BJ (cell line): ENCODE results near the gene ECHDC3. TPM values are rescaled to one million over a fixed set of nuclear protein-coding genes. Genes with fewer than 3 reads are reported as not detected.

Experiments used
- CTCF ChIA-PET: fragments of 350-600 bp; formaldehyde crosslinking; extraction: SDS; loops from one replicate; lab custom pipeline; 2021; ENCODE audit warnings: antibody characterized with exemption, inconsistent platforms; lab: Yijun Ruan, JAX
- POLR2A ChIA-PET: fragments of 300-600 bp; sonication (Branson Sonifier 250); formaldehyde crosslinking; extraction: SDS; loops from one replicate; lab custom pipeline; 2021; ENCODE audit warnings: antibody characterized with exemption; lab: Charles Lee
- DNase-seq: peaks from one replicate; pipeline ENCODE4 v3.0.0-alpha.2; 2011; ENCODE audit warnings: low read depth
- H3K27me3 ChIP-seq: 2 replicates; pipeline ENCODE4 v1.6.0; 2011; ENCODE audit warnings: low read length; ENCODE audit not compliant: control insufficient read depth, insufficient read depth
- H3K36me3 ChIP-seq: 2 replicates; pipeline ENCODE4 v1.5.1; 2011; ENCODE audit warnings: low read length; ENCODE audit not compliant: control insufficient read depth, insufficient read depth
- H3K4me3 ChIP-seq: 2 replicates; pipeline ENCODE4 v1.5.1; 2011; ENCODE audit warnings: low read depth, mild to moderate bottlenecking, control low read depth, low read length
- polyA plus RNA-seq: library from polyadenylated mRNA; depleted of rRNA; stranded (reverse); fragments of >200 nt; gene quantifications from 2 replicates; pipeline ENCODE4 v1.2.3, GENCODE V29; 2011
- TF ChIP-seq, protein P1 (sequence below): IDR thresholded peaks from 2 replicates; pipeline ENCODE4 v1.5.1; 2011; ENCODE audit warnings: low read depth, mild to moderate bottlenecking, control low read depth, inconsistent platforms, low read length, moderate library complexity; ENCODE audit not compliant: insufficient read depth

ECHDC3 gene
- polyA plus RNA-seq, 1 experiment = 13.4 TPM

DNA sequence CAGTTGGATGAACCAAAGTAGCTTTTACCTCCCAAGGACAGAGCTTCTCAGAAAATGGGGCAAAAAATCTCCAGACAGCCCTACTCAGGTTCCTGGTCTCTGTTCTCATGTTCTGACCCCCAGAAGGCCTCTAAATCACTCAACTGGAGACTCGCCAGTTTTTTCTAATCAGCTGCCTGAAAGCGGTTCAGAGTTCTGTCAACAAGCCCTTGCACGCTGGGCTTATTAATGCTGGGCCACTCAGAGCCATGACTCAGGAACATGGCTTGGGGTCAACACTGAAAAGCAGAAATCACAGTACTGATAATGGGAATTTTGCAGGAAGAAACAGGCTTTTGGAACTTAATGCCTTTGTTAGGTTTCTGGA, 15.3 kb downstream of the ECHDC3 start:
- H3K4me3 ChIP-seq = no peak overlapping the region
- ChIA-PET CTCF (interaction anchor here (0.5 to 4.8 kb wide), 26 partner anchors 8 to 758 kb away, joined by 3 to 48 read pairs (median 5); partner anchors contain the start of gene ECHDC3), POLR2A (no interaction called here)

DNA sequence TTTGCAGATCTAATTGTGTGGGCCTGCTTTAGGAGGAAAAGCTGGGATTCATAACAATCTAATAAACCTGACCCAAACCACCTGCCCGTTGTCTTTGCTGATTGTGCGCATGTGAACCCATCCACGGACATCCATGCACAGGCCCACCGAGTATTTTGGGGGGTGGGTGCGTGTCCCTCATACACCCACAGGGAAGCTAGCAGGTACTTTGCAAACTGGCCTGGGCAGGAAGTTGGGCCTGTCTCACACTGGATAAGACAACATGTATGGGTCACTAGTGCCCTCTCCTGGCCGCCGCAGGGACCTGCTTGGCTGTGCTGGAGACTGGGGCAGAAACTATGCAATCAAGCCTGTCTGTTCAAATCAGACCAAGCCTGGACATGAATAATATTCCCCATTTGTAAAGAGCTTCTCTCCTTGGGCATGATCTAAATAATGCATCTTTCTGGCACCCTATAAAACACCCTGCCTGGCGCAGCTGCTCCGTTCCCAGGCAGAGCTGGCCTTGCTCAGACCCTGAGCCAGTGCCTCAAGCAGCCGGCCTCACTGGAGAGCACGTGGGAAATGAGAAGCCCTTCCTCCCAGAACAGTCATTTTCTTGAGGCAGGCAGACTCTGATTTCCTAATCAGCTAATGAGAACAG, 15.8 kb downstream of the ECHDC3 start:
- peaks cover 6% of the 10 kb centered on the region for H3K36me3 ChIP-seq
- no peaks in the 10 kb centered on the region for H3K27me3 ChIP-seq
- POLR2A ChIA-PET = no interaction called here
- TF ChIP-seq, protein P1, sequence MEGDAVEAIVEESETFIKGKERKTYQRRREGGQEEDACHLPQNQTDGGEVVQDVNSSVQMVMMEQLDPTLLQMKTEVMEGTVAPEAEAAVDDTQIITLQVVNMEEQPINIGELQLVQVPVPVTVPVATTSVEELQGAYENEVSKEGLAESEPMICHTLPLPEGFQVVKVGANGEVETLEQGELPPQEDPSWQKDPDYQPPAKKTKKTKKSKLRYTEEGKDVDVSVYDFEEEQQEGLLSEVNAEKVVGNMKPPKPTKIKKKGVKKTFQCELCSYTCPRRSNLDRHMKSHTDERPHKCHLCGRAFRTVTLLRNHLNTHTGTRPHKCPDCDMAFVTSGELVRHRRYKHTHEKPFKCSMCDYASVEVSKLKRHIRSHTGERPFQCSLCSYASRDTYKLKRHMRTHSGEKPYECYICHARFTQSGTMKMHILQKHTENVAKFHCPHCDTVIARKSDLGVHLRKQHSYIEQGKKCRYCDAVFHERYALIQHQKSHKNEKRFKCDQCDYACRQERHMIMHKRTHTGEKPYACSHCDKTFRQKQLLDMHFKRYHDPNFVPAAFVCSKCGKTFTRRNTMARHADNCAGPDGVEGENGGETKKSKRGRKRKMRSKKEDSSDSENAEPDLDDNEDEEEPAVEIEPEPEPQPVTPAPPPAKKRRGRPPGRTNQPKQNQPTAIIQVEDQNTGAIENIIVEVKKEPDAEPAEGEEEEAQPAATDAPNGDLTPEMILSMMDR = peak; percentile 95
- CTCF ChIA-PET = interaction anchor here (0.6 to 4.8 kb wide), 29 partner anchors 8 to 1721 kb away, joined by 3 to 48 read pairs (median 4); partner anchors contain the start of gene ECHDC3
- no peak overlapping the region for H3K4me3 ChIP-seq
- DNase-seq = no peak

More for the DNA sequence above, 15.3 kb downstream of the ECHDC3 start:
- Histone ChIP-seq H3K36me3 (peaks cover 6% of the 10 kb centered on the region), H3K27me3 (no peaks in the 10 kb centered on the region)
- peak; percentile 34 for DNase-seq
- TF ChIP-seq, protein P1 = no peak

GRCh38 chr10:11758527-11759236, 16.5 kb downstream of the ECHDC3 start:
- CTCF ChIA-PET = interaction anchor here (0.6 to 4.8 kb wide), 19 partner anchors 9 to 1722 kb away, joined by 3 to 48 read pairs (median 5); no protein-coding TSS in a partner anchor
- H3K27me3 ChIP-seq = no peaks in the 10 kb centered on the region
- TF ChIP-seq, protein P1 = no peak
- POLR2A ChIA-PET = no interaction called here
- H3K36me3 ChIP-seq = peaks cover 9% of the 10 kb centered on the region
- DNase-seq = no peak
- H3K4me3 ChIP-seq = no peak overlapping the region

DNA sequence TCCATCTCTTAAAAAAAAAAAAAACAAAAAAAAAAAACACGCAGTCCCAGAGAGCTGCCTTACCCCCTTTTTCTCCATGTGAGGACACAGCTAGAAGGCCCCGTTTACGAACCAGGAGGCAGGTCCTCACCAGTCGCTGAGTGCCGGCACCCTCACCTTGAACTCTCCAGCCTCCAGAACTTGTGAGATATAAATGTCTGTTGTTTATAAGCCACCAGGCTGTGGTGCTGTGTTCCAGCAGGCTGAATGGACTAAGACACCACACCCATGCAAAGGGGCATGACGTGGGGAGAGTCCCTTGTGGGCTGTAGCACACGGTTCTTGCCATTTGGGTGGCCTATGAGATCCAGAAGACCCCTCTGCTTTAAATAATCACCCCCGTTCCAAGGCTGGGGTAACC, 17.2 kb downstream of the ECHDC3 start:
- CTCF ChIA-PET = interaction anchor here (0.7 to 4.8 kb wide), 5 partner anchors 9 to 244 kb away, joined by 3 to 33 read pairs (median 8); no protein-coding TSS in a partner anchor
- Histone ChIP-seq H3K4me3 (no peak overlapping the region), H3K36me3 (peaks cover 9% of the 10 kb centered on the region), H3K27me3 (no peaks in the 10 kb centered on the region)
- TF ChIP-seq, protein P1 = no peak
- no peak for DNase-seq
- POLR2A ChIA-PET = no interaction called here

- TF ChIP-seq, protein P1 = no peak
- no peak for DNase-seq
- peaks cover 9% of the 10 kb centered on the region for H3K36me3 ChIP-seq
- ChIA-PET POLR2A (no interaction called here), CTCF (interaction anchor here (0.9 to 4.8 kb wide), 4 partner anchors 9 to 245 kb away, joined by 3 to 33 read pairs (median 8); no protein-coding TSS in a partner anchor)
- no peak overlapping the region for H3K4me3 ChIP-seq
- no peaks in the 10 kb centered on the region for H3K27me3 ChIP-seq
These were observed 18.0 kb downstream of the ECHDC3 start for GRCh38 chr10:11760151-11760550.
